ENCODE results near the gene KHK. TPM values are rescaled to one million over a fixed set of nuclear protein-coding genes. Genes with fewer than 3 reads are reported as not detected.

KHK gene
- total RNA-seq, 4 donors from 2014 or later, result 5.1 to 12.2 (median 9.1) TPM

DNA sequence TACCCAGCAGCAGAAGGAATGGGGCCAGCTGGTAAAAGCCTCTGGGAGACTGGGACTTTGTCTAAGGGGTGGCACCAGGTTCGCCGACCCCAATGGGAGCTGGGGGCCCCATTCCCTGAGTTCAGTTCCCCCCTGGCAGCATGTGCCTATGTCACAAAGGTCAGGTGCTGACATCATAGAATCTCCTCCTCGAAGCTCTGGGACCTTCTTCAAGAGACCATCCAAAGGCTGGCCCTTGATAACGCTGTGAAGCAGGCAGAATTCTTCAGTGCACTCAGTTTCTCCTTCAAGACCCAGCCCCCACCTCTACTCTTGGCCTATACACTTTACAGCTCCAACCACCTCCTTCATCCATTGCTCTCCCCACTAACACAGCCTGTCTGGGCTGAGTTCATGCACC is 52.7 kb downstream of the KHK start, which contains the start of gene PRR30:
Gene PRR30, minus strand, starts transcription at position 101 of the 400 bp plus-strand sequence. CDS start 1,081 bp downstream, outside the sequence.
- no peak for DNase-seq (ENCODE audit: low spot score in 2 of 2)
- TF ChIP-seq, protein P1, sequence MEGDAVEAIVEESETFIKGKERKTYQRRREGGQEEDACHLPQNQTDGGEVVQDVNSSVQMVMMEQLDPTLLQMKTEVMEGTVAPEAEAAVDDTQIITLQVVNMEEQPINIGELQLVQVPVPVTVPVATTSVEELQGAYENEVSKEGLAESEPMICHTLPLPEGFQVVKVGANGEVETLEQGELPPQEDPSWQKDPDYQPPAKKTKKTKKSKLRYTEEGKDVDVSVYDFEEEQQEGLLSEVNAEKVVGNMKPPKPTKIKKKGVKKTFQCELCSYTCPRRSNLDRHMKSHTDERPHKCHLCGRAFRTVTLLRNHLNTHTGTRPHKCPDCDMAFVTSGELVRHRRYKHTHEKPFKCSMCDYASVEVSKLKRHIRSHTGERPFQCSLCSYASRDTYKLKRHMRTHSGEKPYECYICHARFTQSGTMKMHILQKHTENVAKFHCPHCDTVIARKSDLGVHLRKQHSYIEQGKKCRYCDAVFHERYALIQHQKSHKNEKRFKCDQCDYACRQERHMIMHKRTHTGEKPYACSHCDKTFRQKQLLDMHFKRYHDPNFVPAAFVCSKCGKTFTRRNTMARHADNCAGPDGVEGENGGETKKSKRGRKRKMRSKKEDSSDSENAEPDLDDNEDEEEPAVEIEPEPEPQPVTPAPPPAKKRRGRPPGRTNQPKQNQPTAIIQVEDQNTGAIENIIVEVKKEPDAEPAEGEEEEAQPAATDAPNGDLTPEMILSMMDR (IDR thresholded peaks at IDR 0.05), result no peak
- TF ChIP-seq POLR2A (IDR thresholded peaks at IDR 0.05) (no peak), EP300 (IDR thresholded peaks at IDR 0.05) (no peak)
- Histone ChIP-seq H3K9me3 (no peaks in the 10 kb centered on the region), H3K4me3 (no peak within 1 kb of the TSS), H3K4me1 (no peaks in the 10 kb centered on the region), H3K36me3 (no peaks in the 10 kb centered on the region), H3K27me3 (no peaks in the 10 kb centered on the region), H3K27ac (no peak within 1 kb of the TSS)
- 78 to 81% methylated on average over 4 of the region's 4 CpGs for WGBS, 2 donors

DNA sequence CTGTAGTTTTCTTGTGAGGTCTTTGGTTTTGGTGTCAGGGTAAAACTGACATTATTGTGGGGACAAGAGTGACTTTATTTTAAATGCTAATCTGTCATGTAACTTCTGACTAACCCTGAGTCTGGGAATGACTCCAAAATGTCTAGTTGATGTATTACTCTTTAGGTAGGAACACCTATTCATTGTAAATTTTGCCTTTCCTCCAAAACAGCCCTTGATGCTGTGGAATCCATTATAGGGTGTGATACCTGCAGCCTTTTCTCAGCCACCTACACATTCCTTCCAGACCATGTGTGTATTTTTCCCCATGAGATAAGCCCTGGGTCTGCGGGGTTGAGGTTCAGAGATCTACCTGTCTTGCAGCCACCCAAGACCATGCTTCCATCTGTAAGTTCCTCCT is 56.7 kb downstream of the KHK start:
- Histone ChIP-seq H3K36me3 (no peaks in the 10 kb centered on the region), H3K27ac (no peak overlapping the region), H3K4me1 (no peaks in the 10 kb centered on the region), H3K9me3 (no peaks in the 10 kb centered on the region), H3K27me3 (no peaks in the 10 kb centered on the region), H3K4me3 (no peak overlapping the region)
- no peak for DNase-seq (ENCODE audit: low spot score in 2 of 2)
- TF ChIP-seq POLR2A (IDR thresholded peaks at IDR 0.05), result no peak
- no peak for TF ChIP-seq EP300 (IDR thresholded peaks at IDR 0.05)
- TF ChIP-seq, protein P1 (IDR thresholded peaks at IDR 0.05), result no peak
- 100% methylated on average over 1 of the region's 1 CpG for WGBS, 2 donors

DNA sequence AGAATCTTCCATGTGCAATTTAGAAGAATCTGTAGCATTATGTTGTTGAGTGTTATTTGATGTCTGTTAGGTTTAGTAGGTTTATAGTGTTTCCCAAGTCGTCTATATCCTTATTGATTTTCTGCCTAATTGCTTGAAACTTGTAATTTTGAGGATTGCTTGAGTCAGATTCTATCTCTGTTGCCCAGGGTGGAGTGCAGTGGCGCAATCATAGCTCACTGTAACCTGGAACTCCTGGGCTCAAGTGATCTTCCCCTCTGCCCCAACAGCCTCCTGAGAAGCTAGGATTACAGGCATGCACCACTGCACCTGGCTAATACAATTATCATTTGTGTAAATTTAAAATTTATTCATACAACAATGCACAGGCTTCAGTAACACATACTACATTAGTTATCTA is 59.1 kb downstream of the KHK start:
- H3K36me3 ChIP-seq, result no peaks in the 10 kb centered on the region
- no peak overlapping the region for H3K4me3 ChIP-seq
- no peaks in the 10 kb centered on the region for H3K27me3 ChIP-seq
- no peak overlapping the region for H3K27ac ChIP-seq
- WGBS, 2 donors, result 72 to 81% methylated on average over 2 of the region's 2 CpGs
- no peak for DNase-seq (ENCODE audit: low spot score in 2 of 2)
- no peaks in the 10 kb centered on the region for H3K4me1 ChIP-seq
- TF ChIP-seq POLR2A (IDR thresholded peaks at IDR 0.05) (no peak), EP300 (IDR thresholded peaks at IDR 0.05) (no peak)
- TF ChIP-seq, protein P1 (IDR thresholded peaks at IDR 0.05), result no peak
- H3K9me3 ChIP-seq, result no peaks in the 10 kb centered on the region

DNA sequence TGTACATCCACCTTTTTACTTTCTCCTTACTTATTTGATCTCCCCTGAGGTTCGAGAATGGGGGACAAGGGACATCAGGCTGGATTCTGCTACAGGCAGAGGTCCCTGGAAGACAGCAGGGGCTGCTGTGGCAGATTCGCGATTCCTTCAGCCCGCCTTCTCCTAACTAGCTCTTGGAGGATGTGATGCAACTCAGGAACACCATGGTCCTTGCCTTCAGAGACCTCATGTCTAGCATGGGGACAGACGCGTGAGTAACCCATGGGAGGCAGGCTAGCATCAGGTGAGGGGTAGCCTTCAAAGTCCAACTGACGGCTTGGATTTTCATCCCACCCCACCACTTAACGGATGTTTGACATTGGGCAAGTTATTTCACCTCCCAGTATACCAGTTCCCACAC is 61.4 kb downstream of the KHK start:
- no peaks in the 10 kb centered on the region for H3K9me3 ChIP-seq
- 92 to 94% methylated on average over 8 of the region's 8 CpGs for WGBS, 2 donors
- no peak overlapping the region for H3K27ac ChIP-seq
- H3K4me1 ChIP-seq, result no peaks in the 10 kb centered on the region
- DNase-seq (ENCODE audit: low spot score in 2 of 2), result no peak
- TF ChIP-seq POLR2A (IDR thresholded peaks at IDR 0.05) (no peak), EP300 (IDR thresholded peaks at IDR 0.05) (no peak)
- TF ChIP-seq, protein P1 (IDR thresholded peaks at IDR 0.05), result no peak
- H3K4me3 ChIP-seq, result no peak overlapping the region
- no peaks in the 10 kb centered on the region for H3K36me3 ChIP-seq
- no peaks in the 10 kb centered on the region for H3K27me3 ChIP-seq

DNA sequence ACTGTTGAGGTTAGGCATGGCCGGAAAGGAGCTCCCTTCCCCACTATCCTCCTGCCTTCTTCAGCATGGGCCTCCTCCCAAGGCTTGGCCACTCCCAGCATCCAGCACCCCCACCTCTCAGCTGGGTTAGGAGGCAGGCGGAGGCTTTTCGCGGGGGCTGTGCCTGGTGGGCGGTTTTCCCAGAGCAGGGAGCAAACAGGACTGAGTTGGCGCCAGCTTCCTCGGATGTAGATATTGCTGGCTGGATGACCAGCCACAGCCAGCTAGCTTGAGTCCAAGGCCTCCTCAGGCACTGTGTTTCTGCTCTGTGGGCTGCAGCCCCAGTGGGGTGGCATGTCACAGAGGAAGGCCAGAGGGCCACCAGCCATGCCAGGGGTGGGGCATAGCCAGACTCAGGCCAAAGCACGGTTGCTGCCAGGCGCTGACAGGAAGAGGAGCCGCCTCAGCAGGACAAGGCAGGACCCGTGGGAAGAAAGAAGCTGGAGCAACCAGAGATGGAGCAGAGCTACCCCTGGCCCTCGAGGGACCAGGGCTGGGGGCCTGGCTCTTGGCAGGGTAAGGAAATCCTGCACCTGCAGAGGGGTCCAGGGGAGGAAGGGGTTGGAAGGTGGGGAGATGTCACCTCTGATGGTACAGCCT is 62.3 kb downstream of the KHK start, which contains the start of gene TCF23:
Gene TCF23, plus strand, starts transcription at position 204 of the 639 bp plus-strand sequence. Its CDS starts 130 bp downstream, at position 334.
- H3K27me3 ChIP-seq, result no peaks in the 10 kb centered on the region
- H3K4me1 ChIP-seq, result no peaks in the 10 kb centered on the region
- no peak for DNase-seq (ENCODE audit: low spot score in 2 of 2)
- no peaks in the 10 kb centered on the region for H3K36me3 ChIP-seq
- H3K4me3 ChIP-seq, result no peak within 1 kb of the TSS
- no peak within 1 kb of the TSS for H3K27ac ChIP-seq
- WGBS, 2 donors, result 54 to 67% methylated on average over 11 to 12 of the region's 12 CpGs
- TF ChIP-seq, protein P1 (IDR thresholded peaks at IDR 0.05), result no peak
- TF ChIP-seq POLR2A (IDR thresholded peaks at IDR 0.05) (no peak), EP300 (IDR thresholded peaks at IDR 0.05) (no peak)
- no peaks in the 10 kb centered on the region for H3K9me3 ChIP-seq
